ENCODE results near the gene JOSD2.

Gene JOSD2

DNA sequence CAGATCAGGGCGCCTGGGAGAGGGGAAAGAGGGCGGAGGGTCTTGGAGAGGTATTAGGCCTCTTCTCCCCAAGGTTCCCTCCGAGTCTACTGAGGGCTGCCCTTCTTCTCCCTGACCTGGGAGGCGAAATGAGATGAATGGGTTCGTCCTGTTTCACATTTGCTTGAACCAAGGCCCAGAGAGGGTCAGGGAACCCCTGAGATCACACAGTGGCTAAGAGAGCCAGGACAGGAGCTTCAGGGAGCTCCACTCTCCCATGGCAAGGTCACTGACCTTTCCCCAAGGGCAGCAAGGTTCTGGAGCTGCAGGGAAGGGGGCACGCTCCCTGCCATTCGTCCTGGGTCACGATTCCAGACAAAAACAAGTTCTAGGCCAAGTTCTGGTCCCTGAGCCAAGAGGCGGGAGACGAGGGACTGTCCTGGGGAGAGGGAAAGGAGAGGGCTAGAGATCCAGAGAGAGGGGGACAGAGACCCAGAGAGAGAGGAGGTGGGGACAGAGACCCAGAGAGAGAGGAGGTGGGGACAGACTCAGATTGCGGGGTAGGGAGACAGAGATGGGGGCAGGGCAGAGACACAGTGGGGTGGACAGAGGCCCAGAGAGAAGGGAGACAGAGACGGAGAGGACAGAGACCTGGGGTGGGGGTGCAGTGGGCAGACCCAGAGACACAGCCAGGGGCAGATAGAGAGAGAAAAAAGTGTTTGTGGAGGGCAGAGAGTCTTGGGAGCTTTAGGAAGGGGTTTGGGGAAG, 2.2 kb upstream of the JOSD2 start:
- FAIRE-seq, result no peak

DNA sequence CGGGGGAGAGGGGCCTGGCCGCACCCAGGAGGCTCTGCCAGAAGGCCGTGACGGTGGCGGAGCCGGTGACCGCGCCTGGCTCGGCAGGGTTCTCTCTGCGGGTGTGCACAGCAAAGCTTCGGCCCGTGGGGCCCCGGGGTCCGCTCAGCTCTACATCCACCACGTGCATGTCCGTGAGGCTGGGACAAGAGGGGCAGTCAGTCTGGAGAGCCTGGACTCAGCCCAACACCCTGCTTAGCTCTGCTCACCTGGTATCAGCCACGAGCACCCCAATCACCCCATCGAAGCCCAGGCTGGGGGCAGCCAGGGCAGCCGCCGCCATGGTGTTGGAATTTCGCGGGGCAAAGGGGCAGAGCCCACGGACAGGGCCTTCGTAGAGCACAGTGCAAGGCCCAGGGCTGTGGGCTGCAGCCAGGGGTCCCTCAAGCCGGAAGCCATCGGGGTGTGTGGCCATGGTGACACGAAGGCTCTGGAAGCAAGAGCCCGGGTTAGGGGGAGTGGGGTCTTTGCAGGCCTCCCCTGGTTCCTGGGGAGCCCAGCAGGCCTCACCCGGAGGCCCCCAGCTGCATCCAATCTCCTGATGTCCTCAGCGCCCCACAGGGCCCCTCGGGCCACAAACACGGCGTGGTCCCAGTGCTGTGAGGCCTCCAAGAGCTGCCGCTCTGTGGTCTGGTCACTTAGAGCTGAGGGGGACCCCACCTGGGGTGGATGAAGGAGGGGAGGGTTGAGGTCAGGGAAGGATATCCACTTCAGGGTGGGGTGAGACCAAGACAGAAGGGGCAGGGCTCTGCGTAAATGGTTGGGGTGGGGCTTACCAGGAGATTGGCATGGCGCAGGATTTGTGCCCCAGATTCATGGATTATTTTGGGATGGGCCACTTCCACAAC, 1.4 kb upstream of the JOSD2 start:
- FAIRE-seq, result no peak

DNA sequence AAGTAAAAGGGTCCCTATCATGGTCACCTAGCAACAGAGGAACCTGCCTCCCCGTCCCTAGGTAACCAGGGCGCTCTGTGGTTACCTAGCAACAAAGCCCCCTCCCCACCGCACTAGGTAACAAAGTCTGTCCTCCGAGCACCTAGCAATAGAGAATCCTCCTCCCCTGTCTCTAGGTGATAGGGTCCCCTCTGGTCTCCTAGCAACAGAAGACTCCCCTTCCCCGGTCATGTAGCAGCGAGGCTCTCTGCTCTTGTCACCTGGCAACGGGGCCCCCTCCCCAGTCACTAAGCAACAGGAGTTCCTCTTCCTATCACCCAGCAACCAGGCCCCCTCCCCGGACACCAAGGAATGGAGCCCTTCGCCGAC, 307 bp downstream of the JOSD2 start:
- no peak for FAIRE-seq

DNA sequence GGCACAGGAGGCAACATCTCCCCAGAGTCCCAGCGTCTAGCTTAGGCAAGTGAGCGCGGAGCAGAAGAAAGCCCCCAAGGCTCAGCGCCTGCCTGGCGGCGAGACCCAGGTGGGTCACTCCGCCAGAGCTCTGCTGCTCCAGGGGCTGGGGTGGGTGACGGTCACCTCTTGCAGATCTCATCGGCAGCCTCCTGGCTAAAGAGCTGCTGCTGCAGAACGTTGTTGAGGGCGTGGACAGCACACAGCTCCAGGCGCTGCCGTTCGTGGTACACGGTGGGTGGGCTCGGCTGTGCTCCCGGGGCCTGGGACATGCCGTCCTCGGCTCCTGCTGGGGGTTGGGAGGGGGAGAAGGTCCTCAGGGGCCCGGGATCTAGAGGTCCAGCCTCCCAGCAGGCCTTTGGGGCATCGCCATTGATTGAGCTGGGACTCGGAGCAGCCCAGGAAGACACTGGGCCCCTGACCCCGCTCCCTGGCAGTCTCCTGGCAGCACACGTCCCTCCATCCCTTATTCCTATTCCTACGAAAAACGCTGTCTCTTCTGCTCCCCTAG, 795 bp downstream of the JOSD2 start:
- FAIRE-seq, result no peak

DNA sequence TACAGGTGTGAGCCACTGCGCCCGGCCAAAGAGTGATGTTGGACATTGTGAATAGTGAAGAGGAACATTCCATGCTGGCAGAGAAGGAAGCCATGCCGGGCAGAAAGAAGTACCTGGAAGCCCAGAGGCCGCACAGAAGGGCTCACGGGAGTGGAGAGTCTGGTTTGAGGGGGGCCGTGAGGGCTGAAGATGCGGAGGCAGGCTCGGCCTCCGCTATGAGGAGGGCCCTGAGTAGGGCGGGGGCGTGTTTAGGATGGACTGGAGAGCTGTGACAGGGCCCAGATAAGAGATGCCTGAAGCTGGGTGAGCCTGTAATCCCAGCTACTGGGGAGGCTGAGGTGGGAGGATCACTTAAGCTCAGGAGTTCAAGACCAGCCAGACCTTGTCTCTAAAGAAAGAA, 1.6 kb downstream of the JOSD2 start:
- no peak for FAIRE-seq

DNA sequence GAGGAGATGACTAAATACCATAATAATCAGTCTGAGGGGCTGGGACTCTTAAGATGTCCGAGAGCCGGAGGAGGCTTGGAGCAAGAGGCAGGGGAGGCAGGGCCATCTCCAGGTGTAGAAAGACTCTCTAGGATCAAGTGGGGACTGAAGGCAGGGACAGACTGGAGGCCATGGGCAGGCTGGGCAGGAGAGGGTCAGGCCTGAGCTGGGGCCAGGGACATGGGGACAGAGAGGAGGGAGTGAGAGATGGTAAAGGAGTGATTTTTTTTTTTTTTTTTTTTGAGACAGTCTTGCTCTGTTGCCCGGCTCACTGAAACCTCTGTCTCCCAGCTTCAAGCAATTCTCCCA, 2.2 kb downstream of the JOSD2 start:
- no peak for FAIRE-seq

DNA sequence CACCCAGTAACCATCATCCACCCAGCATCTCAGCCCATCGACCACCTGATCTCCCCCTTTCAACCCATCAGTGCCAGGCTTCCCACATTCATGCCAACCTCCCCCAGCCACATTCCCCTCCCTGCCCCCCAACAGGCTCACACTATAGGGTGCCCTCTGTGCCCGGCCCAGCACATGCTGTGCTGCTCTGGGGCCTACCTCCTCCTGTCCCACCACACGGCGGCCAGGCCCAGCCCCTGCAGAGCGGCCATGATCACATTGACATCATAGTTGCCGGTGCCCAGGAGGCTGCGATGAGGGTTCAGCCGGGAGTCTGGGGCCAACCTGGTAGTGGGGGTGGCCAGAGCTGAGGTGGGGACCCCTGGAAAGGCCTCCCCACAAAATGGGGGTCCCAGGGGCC, 3.6 kb downstream of the JOSD2 start:
- FAIRE-seq, result no peak

DNA sequence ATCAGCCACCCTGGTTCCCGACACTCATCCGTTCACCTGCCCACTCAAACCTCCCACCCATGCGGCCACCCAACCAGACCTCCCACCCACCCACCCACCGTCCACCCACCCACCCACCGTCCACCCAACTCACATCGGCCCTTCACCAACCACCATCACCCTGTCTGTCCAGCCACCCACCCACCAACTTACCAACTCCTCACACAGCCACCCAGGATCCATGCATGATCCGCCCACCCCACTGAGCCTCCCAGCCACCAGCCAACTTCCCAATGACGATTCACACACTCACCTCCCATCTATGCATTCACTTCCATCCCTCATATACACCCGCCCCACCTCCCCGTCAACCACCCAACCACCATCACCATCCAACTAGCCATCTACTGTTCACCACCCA, 4.3 kb downstream of the JOSD2 start:
- FAIRE-seq, result no peak

DNA sequence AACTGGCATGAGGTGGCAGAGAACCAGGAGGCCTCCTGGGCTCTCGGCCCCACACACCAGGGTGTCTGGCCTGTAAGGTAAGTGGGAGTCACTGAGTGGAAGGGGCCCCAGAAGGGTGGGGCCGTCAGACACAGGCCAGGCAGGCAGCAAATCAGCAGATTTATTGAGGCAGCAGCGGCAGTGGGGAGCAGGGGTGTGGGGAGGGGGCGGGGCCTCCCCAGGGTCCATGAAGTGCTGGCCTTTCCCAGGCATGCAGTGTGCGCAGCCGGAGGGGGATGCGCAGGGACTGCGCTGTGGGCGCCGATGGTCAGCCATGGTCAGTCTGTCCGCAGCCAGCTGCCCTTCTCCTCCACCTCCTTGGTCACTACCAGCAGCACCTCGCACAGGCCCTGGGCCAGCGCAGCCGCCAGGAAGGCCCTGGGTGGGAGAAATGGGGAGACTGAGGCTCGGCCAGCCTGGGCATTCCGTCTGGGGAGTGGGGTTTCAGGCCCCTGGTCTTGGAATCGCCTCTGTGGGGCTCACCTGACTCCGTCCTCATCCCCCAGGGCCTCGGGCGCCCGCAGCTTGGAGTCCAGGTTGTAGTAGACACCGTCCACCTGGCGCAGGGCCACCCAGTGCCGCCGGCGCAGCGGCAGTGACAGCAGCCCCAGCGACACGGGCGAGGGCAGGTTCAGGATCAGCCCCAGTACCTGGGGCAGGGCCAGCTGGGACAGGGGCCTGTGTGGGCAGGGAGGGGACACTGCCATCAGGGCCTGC, 5.0 kb downstream of the JOSD2 start:
- no peak for FAIRE-seq

DNA sequence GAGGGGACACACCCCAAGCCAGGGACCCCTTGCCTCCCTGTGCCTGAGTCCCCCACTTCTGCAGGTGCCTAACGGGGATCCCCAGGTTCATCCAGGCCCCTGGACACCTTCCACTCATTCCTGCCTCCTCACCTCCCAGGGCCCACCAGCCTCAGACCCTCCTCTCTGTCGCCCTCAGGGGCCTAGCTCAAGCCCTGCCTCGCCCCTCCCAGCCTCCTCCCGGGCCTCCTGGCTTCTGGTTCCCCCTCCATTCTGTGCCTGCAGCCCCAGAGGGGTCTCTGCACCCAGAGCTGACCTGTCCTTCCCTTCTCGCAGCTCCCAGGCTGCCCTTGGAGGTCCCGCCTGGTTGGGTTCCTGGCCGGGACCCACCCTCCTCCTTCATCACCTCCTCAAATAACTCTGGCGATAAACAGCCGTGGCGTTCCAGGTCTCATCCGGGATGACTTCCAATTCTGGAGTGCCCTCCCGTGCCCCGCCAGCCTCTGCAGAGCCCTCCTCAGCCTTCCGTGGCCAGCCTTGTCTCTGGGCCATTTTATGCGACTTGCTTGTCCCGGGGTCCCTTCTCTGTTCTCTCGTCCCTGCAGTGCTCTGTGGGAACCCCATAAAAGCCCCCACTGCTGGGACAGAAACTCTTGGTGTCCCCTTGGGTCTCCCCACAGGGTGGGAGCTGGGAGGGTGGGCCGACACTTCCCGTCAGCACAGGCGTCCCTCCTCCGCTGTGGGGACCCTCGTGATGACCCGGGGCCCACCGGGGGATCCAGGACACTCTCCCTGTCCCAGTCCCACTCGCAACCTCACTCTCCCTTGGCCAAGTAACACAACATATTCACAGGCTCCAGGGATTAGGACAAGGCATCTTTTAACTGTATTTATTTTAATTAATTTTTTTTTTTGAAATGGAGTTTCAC, 9.2 kb downstream of the JOSD2 start:
- no peak for FAIRE-seq

DNA sequence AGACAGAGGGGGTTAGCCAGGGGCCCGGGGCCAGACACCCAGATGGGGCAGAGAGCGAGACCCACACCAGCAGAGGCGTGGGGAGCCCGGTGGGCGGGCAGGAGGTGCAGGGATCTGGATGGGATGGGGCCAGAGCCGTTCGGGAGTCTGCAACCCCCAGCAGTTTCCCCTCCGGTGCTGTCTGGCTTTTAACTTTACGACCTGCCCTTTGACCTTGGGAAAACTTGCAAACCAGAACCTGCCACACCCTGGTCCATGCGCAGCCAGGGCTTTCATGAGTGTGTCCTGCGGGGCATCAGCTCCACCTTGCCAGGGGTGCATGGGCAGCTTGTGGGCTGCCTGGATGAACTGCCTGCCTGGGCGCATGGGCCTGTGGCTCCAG, 9.8 kb downstream of the JOSD2 start:
- no peak for FAIRE-seq

DNA sequence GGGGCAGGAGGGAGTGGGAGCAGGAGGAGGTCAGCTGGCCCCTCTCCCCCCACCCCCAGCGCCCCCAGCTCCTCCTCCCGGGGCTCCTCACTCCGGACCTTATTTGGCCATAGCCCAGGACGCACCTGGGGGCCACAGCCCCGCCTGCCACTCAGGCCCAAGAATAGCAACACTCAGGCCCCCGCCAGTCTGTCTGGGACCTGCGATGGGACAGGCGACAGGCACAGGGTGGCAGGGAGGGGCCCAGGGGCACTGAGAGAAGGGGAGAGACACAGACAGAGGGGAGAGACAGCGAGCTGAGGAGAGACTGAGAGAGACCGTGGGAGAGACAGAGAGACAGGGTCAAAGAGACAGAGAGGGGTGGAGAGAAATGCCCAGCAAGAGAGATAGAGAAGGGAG, 10.2 kb downstream of the JOSD2 start:
- no peak for FAIRE-seq

DNA sequence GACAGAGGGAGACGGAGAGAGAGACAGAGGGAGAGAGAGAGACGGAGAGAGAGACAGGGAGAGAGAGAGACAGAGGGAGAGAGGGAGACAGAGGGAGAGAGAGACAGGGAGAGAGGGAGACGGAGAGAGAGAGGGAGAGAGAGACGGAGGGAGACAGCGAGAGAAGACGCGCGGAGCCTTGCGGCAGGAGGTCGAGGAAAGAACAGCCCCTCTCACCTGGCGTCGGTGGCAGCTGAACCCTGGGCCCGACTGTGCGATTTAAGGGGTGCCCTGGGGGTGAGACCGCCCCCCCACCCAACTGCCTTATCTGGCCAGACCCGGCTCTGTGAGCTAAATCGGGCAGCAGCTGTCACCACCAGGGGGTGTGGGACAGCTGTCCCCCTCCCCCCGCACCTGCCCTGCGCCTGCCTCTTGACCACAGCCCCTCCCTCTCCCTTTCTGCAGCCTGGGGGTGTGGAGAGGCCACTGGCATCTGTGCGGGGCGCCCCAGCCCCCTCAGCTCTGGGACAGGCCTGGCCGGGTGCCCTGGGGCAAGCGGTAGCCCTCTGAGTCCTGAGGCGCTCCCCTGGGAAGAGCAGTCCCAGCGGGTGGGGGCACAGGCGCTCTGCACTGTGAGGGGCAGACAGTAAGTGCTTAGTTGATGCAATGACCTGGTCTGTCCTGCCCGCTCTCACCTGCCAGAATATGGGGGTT, 10.8 kb downstream of the JOSD2 start:
- FAIRE-seq, result no peak

DNA sequence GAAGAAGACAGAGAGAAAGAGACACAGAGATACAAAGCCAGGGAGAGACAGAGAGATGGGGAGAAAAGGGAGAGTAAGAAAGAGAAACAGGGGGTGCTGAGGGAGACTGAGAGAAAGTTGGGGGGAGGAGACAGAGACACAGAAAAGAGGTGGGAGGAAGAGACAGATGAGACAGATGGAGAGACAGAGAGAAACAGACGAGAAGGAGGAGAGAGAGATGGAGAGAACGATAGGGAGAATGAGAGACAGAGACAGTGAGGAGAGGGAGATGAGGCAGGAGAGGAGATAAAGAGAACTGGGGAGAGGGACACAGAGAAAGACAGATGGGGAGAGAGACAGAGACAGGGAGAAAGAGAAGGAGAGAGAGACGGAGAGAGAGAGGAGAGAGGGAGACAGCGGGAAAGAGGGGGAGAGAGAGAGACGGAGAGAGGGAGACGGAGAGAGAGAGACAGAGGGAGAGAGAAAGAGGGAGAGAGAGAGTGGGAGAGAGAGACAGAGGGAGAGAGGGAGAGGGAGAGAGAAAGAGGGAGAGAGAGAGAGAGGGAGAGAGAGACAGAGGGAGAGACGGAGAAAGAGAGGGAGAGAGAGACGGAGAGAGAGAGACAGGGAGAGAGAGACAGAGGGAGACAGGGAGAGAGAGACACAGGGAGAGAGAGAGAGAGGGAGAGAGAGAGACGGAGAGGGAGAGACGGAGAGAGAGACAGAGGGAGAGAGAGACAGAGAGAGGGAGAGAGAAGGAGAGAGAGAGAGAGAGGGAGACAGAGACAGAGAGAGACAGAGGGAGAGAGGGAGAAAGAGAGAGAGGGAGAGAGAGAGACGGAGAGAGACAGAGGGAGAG, 12.6 kb downstream of the JOSD2 start:
- FAIRE-seq, result no peak

DNA sequence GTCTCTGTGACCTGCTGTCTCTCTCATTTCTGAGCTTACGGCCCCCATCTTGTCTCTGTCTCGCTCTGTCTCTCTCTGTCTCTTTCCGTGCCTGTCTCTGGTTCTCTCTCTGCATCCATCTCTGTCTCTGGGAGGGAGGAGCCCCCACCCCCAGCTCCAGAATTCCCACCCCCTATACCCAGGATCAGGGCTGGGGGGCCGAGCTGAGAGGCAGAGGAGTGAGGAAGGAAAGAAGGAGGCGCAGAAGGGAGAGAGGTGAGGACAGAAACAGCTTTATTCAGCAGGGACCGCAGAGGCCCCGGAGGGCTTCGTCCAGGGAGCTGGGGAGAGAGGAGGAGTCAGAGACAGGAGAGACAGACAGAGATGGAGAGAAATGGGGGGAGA, 14.0 kb downstream of the JOSD2 start:
- FAIRE-seq, result no peak

DNA sequence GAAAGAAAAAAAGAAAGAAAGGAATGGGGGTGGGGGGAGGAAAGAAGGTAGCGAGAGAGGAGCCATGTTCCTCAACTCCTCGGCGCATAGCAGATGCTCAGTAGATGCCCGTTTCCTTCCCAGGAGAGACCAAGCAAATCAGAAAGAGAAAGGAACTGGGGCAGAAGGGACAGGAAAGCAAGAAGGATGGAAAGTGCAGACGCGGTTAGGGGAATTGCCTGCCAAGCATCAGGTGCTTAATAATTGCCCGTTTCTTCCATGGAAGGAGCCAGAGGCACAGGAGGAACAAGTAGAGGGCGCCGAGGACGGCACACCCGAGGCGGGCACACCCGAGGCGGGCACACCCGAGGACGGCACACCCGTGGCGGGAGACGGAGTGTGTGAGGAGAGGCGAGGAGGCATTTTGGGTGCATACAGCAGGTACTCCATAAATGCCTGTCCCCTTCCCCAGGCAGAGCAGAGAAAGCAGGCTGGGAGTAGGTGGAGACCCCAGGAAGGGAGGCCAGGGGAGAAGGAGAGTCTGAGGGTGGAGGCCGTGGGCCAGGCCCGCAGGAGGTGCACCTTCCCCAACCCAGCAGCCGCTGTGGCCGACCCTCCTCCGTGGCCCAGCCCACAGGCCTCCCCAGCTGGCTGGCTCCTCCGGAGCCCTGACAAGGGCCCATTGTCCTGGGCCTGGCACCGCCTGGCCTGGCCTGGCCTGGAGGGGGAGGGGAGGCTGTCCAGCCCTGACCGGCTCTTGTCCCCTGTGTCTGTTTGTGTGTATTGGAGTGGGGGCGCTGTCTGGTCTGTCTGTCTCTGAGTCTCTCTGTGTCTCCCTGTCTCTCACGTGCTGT, 14.6 kb downstream of the JOSD2 start:
- no peak for FAIRE-seq

DNA sequence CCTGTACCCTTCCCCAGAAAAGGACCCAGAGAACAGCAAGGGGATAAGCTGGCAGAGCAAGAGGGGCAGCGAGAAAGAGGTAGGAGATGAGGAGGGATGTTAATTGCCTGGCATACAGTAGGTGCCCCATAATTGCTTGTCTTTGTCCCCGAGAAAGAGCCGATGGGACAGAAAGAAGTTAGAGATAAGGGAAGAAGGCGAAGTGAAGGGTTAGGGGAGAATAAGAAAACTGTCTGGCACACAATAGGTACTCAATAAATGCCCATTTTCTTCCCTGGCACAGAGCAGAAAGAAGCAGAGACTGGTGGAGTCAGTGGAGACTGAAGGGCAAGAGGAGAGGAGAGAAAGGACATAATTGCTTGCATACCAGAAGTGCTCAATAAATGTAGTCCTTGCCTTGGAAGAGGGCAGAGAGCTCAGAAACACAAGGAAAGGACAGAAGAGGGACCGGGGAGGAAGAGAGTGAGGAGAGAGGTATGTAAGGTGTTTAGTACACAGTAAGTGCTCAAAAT, 15.9 kb downstream of the JOSD2 start:
- FAIRE-seq, result no peak

DNA sequence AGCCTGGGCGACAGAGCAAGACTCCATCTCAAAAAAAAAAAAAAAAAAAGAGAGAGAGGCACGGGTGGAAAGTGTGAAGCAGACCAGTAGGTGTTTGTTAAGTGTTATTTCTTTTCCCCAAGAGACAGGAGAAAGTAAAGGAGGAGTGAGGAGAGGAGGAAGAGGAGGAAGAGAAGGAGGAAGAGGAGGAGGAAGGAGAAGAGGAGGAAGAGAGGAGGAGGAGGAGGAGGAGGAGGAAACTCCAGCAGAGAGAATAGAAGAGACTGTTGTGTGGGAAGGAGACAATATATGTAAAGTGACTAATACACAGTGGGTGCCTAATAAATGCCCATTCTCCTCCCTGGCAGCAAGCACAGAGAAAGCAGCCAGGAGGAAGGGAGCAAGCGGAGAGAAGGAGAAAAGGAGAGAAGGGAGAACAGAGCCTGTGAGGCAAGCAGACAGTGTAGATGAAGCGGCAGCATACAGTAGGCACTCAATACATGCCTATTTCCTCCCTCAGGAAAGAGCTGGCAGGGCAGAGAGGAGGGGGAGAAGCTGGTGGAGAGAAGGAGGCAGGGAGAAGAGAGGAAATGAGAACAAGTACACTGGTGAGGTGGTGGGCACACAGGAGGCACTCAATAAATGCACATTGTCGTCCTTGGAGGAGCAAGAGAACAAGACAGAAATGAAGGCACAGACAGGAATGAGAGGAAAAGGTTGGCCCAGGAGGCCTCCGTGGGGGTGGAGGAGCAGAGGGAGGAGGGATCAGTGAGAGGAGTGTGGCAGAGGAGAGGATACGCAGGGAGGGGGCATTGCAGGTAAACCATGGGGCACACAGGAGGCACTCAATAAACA, 16.6 kb downstream of the JOSD2 start:
- FAIRE-seq, result no peak

DNA sequence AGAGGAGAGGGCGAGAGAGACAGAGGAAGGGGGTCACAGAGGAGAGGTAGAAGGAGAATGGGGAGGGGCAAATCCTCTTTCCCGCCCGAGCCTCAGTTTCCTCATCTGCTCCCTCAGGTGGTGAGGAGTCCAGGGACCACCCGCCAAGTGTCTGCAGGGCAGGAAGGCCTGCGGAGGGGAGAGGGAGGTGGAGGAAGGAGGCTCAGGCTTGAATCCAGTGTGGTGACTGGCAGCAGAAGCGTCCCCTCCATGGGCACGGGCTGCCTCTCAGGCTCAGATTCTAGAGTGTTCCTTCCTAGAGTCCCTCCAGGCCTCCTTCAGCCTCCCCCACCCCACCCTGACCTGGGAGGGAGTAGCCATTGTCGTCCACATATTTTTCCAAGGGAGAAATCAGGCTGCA, 17.8 kb downstream of the JOSD2 start:
- no peak for FAIRE-seq

Measured in G401.6 (cell line).